PC-9 (cell line): ENCODE measurements around the gene NAP1L2. TPM values are rescaled to one million over a fixed set of nuclear protein-coding genes. Genes with fewer than 3 reads are reported as not detected.
"Not testable (repeated sequence)": the region's sequence is repeated elsewhere in the genome, so short reads cannot be mapped to it uniquely, and the experiment has no call there.

Source experiments
- BruUV-seq: library from RNA; stranded (reverse); fragments of 400-500 nt; replicated peaks from 2 replicates; lab custom pipeline; 2021; lab: Mats Ljungman, UMichigan
- CTCF ChIA-PET: fragments of 300-600 bp; sonication (Branson Sonifier 250); formaldehyde crosslinking; loops from one replicate; lab custom pipeline; 2022; ENCODE audit warnings: antibody characterized with exemption; lab: Charles Lee
- POLR2A ChIA-PET: fragments of 300-600 bp; sonication (Branson Sonifier 250); formaldehyde crosslinking; loops from one replicate; lab custom pipeline; 2022; ENCODE audit warnings: antibody characterized with exemption; ENCODE audit not compliant: unreplicated experiment; lab: Charles Lee
- DNase-seq, 2 experiments: peaks; one replicate each; pipeline versions ENCODE4 v3.0.0 to v3.0.0-alpha.2; 2015 to 2022; ENCODE audit warnings: mixed read lengths in 1 of 2
- H2AFZ ChIP-seq: fragments of 200-600 bp; sonication (generic); 2 replicates; pipeline ENCODE4 v1.8.1; 2017; ENCODE audit warnings: antibody characterized with exemption
- H3F3A ChIP-seq: fragments of 200-600 bp; sonication (generic); 2 replicates; pipeline ENCODE4 v1.8.1; 2017; ENCODE audit warnings: antibody characterized with exemption, mild to moderate bottlenecking, low read depth; ENCODE audit not compliant: insufficient read depth
- H3K27ac ChIP-seq: fragments of 200-600 bp; sonication (generic); 2 replicates; pipeline ENCODE4 v1.6.1; 2016; ENCODE audit warnings: mixed run types
- H3K27me3 ChIP-seq: fragments of 200-600 bp; sonication (generic); 2 replicates; pipeline ENCODE4 v1.6.1; 2016; ENCODE audit warnings: low read depth, mixed run types; ENCODE audit not compliant: insufficient read depth
- H3K36me3 ChIP-seq: fragments of 200-600 bp; sonication (generic); 2 replicates; pipeline ENCODE4 v1.6.1; 2016; ENCODE audit warnings: low read depth, mixed run types
- H3K4me1 ChIP-seq: fragments of 200-600 bp; sonication (generic); replicated peaks from 2 replicates; pipeline ENCODE4 v1.6.1; 2016; ENCODE audit warnings: mixed run types; ENCODE audit not compliant: insufficient read depth
- H3K4me2 ChIP-seq: fragments of 200-600 bp; sonication (generic); 2 replicates; pipeline ENCODE4 v1.6.1; 2017; ENCODE audit warnings: mixed run types
- H3K4me3 ChIP-seq: fragments of 200-600 bp; sonication (generic); 2 replicates; pipeline ENCODE4 v1.6.1; 2016; ENCODE audit warnings: mixed run types
- H3K79me2 ChIP-seq: fragments of 200-600 bp; sonication (generic); 2 replicates; pipeline ENCODE4 v1.6.1; 2017; ENCODE audit warnings: low read depth, mixed run types
- H3K9me2 ChIP-seq: fragments of 200-600 bp; sonication (generic); 2 replicates; pipeline ENCODE4 v1.8.1; 2017; ENCODE audit warnings: mild to moderate bottlenecking; ENCODE audit not compliant: insufficient read depth
- H3K9me3 ChIP-seq: fragments of 200-600 bp; sonication (generic); 2 replicates; pipeline ENCODE4 v1.8.1; 2016; ENCODE audit warnings: low read depth; ENCODE audit not compliant: insufficient read depth
- H4K20me1 ChIP-seq: fragments of 200-600 bp; sonication (generic); 2 replicates; pipeline ENCODE4 v1.8.1; 2017; ENCODE audit not compliant: insufficient read depth
- EZH2 ChIP-seq: fragments of 200-600 bp; sonication (generic); IDR thresholded peaks from 2 replicates; pipeline ENCODE4 v1.8.0; 2017; ENCODE audit warnings: antibody characterized with exemption, low read depth
- intact Hi-C: fragments of 100-400 bp; cut with micrococcal nuclease; formaldehyde crosslinking; loops from one replicate; pipeline ENCODE4 v1.10.0; 2022; ENCODE audit not compliant: unreplicated experiment
- total RNA-seq: library from RNA; stranded (reverse); gene quantifications from 2 replicates; pipeline ENCODE4 v1.2.3, GENCODE V29; 2021
- TF ChIP-seq, protein P1 (sequence below): fragments of 200-600 bp; sonication (generic); conservative IDR thresholded peaks from 2 replicates; pipeline ENCODE4 v1.6.1; 2017; ENCODE audit warnings: mixed run types, antibody characterized with exemption, mild to moderate bottlenecking, moderate library complexity

NAP1L2 gene
- total RNA-seq, 1 experiment from 2014 or later: not detected

- Histone ChIP-seq H3K9me2 (no peaks in the 10 kb centered on the region), H3K27me3 (no peaks in the 10 kb centered on the region), H3F3A (no peaks in the 10 kb centered on the region), H3K4me2 (no peak overlapping the region), H3K9me3 (no peaks in the 10 kb centered on the region), H4K20me1 (no peaks in the 10 kb centered on the region), H3K4me3 (no peak overlapping the region), H3K4me1 (no peaks in the 10 kb centered on the region), H2AFZ (no peak overlapping the region), H3K36me3 (no peaks in the 10 kb centered on the region), H3K27ac (no peak overlapping the region), H3K79me2 (no peaks in the 10 kb centered on the region)
- POLR2A ChIA-PET: no interaction called here
- intact Hi-C loops: no loop called here
- CTCF ChIA-PET: no interaction called here
- TF ChIP-seq EZH2: no peak
- TF ChIP-seq, protein P1, sequence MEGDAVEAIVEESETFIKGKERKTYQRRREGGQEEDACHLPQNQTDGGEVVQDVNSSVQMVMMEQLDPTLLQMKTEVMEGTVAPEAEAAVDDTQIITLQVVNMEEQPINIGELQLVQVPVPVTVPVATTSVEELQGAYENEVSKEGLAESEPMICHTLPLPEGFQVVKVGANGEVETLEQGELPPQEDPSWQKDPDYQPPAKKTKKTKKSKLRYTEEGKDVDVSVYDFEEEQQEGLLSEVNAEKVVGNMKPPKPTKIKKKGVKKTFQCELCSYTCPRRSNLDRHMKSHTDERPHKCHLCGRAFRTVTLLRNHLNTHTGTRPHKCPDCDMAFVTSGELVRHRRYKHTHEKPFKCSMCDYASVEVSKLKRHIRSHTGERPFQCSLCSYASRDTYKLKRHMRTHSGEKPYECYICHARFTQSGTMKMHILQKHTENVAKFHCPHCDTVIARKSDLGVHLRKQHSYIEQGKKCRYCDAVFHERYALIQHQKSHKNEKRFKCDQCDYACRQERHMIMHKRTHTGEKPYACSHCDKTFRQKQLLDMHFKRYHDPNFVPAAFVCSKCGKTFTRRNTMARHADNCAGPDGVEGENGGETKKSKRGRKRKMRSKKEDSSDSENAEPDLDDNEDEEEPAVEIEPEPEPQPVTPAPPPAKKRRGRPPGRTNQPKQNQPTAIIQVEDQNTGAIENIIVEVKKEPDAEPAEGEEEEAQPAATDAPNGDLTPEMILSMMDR: no peak
- no TSS peak for BruUV-seq
- DNase-seq: no peak
Measured at GRCh38 chrX:73206366-73206765, 8.3 kb downstream of the NAP1L2 start.

DNA sequence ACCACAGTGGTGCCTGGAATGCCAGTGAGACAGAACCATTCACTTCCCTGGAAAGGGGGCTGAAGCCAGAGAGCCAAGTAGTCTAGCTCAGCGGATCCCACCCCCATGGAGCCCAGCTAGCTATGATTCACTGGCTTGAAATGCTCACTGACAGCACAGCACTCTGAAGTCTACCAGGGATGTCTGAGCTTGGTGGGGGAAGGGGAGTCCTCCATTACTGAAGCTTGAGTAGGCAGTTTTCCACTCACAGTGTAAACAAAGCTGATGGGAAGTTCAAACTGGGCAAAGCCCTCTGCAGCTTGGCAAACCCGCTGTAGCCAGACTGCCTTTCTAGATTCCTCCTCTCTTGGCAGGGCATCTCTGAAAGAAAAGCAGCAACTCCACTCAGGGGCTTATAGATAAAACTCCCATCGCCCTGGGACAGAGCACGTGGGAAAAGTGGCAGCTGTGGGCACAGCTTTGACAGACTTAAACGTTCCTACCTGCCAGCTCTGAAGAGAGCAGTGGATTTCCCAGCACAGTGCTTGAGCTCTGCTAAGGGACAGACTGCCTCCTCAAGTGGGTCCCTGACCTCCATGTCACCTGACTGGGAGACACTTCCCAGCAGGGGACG, 32.0 kb downstream of the NAP1L2 start:
- Histone ChIP-seq H4K20me1 (no peaks in the 10 kb centered on the region), H3K79me2 (no peaks in the 10 kb centered on the region), H2AFZ (no peak overlapping the region), H3K27ac (no peak overlapping the region), H3K36me3 (no peaks in the 10 kb centered on the region), H3K4me3 (no peak overlapping the region), H3K9me3 (no peaks in the 10 kb centered on the region), H3K27me3 (no peaks in the 10 kb centered on the region), H3F3A (no peaks in the 10 kb centered on the region), H3K4me1 (no peaks in the 10 kb centered on the region), H3K4me2 (no peak overlapping the region), H3K9me2 (no peaks in the 10 kb centered on the region)
- no peak for DNase-seq
- BruUV-seq: no TSS peak
- POLR2A ChIA-PET: no interaction called here
- CTCF ChIA-PET: no interaction called here
- TF ChIP-seq, protein P1: no peak
- intact Hi-C loops: no loop called here

GRCh38 chrX:73168945-73169344, 45.7 kb downstream of the NAP1L2 start:
- H3K4me2 ChIP-seq, POLR2A ChIA-PET, CTCF ChIA-PET, H3F3A ChIP-seq, H3K27me3 ChIP-seq, H3K4me3 ChIP-seq, H3K27ac ChIP-seq, H3K4me1 ChIP-seq, H3K9me2 ChIP-seq, H3K9me3 ChIP-seq, H3K79me2 ChIP-seq, DNase-seq, H2AFZ ChIP-seq, BruUV-seq, intact Hi-C loops, H3K36me3 ChIP-seq, H4K20me1 ChIP-seq: not testable (repeated sequence)

Other genes starting within 250 kb of the NAP1L2 start
- gene PABPC1L2B, start 211.9 kb downstream of the NAP1L2 start, total RNA-seq: not detected in 2 replicates
- not detected in 2 replicates for gene PABPC1L2A, start 135.3 kb downstream of the NAP1L2 start, total RNA-seq
- not detected in 2 replicates for gene CDX4, start 232.2 kb upstream of the NAP1L2 start, total RNA-seq